GM10266 (cell line): ENCODE measurements around the gene ARMC3.

Source experiments
- DNase-seq: peaks from one replicate; pipeline ENCODE4 v3.0.0; 2012; ENCODE audit errors: extremely low spot score
- CTCF ChIP-seq: IDR thresholded peaks from 2 replicates; pipeline ENCODE4 v1.5.1; 2012; ENCODE audit warnings: mild to moderate bottlenecking, low read depth; ENCODE audit not compliant: control insufficient read depth, insufficient read depth; ENCODE audit errors: missing control alignments

ARMC3 gene

GRCh38 chr10:23078114-23078513 lies 150.3 kb downstream of the ARMC3 start:
- DNase-seq = no peak
- no peak for TF ChIP-seq CTCF

- no peak for TF ChIP-seq CTCF
- no peak for DNase-seq
Observed at GRCh38 chr10:23079700-23080099, 151.8 kb downstream of the ARMC3 start.

- DNase-seq = no peak
- TF ChIP-seq CTCF = no peak
Observed at GRCh38 chr10:23080262-23080661, 152.4 kb downstream of the ARMC3 start.

GRCh38 chr10:23081221-23081750 lies 153.4 kb downstream of the ARMC3 start:
- no peak for TF ChIP-seq CTCF

GRCh38 chr10:23081891-23082290 lies 154.0 kb downstream of the ARMC3 start:
- no peak for DNase-seq
- TF ChIP-seq CTCF = peak; percentile 37

More at GRCh38 chr10:23081221-23081750, 153.4 kb downstream of the ARMC3 start:
- DNase-seq = no peak
